Measurements from ENCODE around the gene ISYNA1. TPM values are rescaled to one million over a fixed set of nuclear protein-coding genes. Genes with fewer than 3 reads are reported as not detected.
A peak's percentile ranks its signal among the peaks of the same experiment; 100 is the strongest.

The ISYNA1 gene
- polyA plus RNA-seq, 2 of the 4 experiments (the other 2 are of a cell fraction) = 18.0 to 60.7 TPM

DNA sequence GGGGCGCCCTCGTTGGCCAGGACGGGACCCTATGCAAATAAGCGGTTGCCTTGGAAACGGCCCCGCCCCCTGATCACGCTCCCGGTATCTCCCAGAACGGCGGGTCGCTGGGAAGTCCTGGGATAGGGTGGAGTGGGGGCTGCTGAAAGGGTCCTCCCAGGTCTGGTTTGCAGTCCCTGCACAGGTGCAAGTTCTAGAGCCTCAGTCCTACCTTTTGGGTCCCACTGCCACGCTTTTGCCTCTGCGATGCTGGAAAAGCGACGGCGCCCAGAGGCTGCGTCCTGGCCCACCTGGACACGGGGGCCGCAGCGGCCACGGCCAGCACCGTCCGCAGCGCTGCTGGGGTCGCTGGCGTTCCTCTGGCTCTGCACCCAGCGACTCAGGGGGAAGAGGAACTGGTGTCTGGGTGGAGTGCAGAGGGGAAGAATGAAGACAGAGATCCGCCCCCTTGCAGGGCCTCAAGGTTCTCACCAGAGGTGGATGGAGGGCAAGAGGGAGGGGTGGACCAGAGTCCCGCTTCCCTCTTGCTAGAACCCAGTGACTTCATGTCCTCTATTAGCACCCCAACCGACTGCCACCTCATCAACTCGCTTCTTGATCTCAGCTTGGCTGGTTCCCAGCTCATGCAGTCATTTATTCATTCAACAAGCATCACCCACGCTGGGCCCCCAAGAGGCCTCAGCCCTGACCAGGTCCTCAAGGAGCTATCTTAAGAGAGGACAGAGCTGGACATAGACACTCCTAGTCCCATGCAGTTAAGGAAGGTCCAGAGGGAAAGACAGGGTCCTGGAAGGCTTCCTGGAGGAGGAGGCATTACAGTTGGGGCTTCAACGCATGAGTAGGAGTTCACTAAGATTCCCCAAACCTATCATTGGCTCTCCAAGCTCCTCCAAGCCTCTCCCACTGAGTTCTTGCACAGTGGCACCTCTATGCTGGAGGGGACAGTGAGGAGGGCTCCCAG, 40.4 kb downstream of the ISYNA1 start, which contains the start of gene LRRC25:
Gene LRRC25 (minus strand): TSS at position 381 of the 961 bp plus-strand sequence. CDS start 659 bp downstream, outside the sequence.
- peaks cover 31% of the 10 kb centered on the region for H3K4me1 ChIP-seq
- no peak within 1 kb of the TSS for H3K4me2 ChIP-seq
- H3K27ac ChIP-seq = peak within 1 kb of the TSS in 1 of 2 experiments; percentile 91; a peak in 3 of 6 replicates
- TF ChIP-seq ZFP36 (IDR thresholded peaks at IDR 0.05; ENCODE audit: borderline replicate concordance, partially characterized antibody) (peak; percentile 92), RARB (CRISPR knock-in tag; IDR thresholded peaks at IDR 0.05) (no peak), CEBPB (IDR thresholded peaks at IDR 0.05) (no peak), MAFK (IDR thresholded peaks at IDR 0.05; ENCODE audit: partially characterized antibody) (no peak), CHD4 (IDR thresholded peaks at IDR 0.05; ENCODE audit: borderline replicate concordance) (no peak), GATA3 (IDR thresholded peaks at IDR 0.05; ENCODE audit: borderline replicate concordance) (no peak)
- WGBS (ENCODE audit: missing lambda C conversion rate) = 67% methylated on average over 26 of the region's 33 CpGs
- no peak for FAIRE-seq
- ChIA-PET CTCF (interaction anchor here (1.2 to 7.5 kb wide), 5 partner anchors 10 to 64 kb away, joined by 3 to 85 read pairs (median 8); no protein-coding TSS in a partner anchor), POLR2A (no interaction called here)
- no peak within 1 kb of the TSS for H3K4me3 ChIP-seq
- no peaks in the 10 kb centered on the region for H3K9me3 ChIP-seq
- no peak for DNase-seq (ENCODE audit: low read depth in 1 of 2, low spot score in 1 of 2)
- ATAC-seq = no peak

GRCh38 chr19:18396471-18397241, 41.3 kb downstream of the ISYNA1 start:
- H3K9me3 ChIP-seq = no peaks in the 10 kb centered on the region
- FAIRE-seq (no peak), DNase-seq (ENCODE audit: low read depth in 1 of 2, low spot score in 1 of 2) (no peak), ATAC-seq (no peak)
- WGBS (ENCODE audit: missing lambda C conversion rate) = 83% methylated on average over 26 of the region's 37 CpGs
- H3K4me1 ChIP-seq = peaks cover 22% of the 10 kb centered on the region
- H3K4me2 ChIP-seq = no peak overlapping the region
- no peak overlapping the region for H3K4me3 ChIP-seq
- H3K27ac ChIP-seq = 0 out of 6 replicates have a peak overlapping the region, but pooled peaks of 1 of the 2 experiments have one; percentile 33
- CTCF ChIA-PET = interaction anchor here (0.9 to 7.5 kb wide), 6 partner anchors 9 to 68 kb away, joined by 3 to 85 read pairs (median 6); no protein-coding TSS in a partner anchor
- TF ChIP-seq HEYL (CRISPR knock-in tag; IDR thresholded peaks at IDR 0.05) = no peak
- TF ChIP-seq HMGXB4 (CRISPR knock-in tag; IDR thresholded peaks at IDR 0.05; ENCODE audit: borderline replicate concordance) = no peak
- TF ChIP-seq NFE2L2 (conservative IDR thresholded peaks at IDR 0.05; ENCODE audit: low read length) = no peak
- TF ChIP-seq MAZ (IDR thresholded peaks at IDR 0.05; ENCODE audit: borderline replicate concordance, low read depth, low read length) = no peak
- no peak for TF ChIP-seq MYC (IDR thresholded peaks at IDR 0.05; ENCODE audit: borderline replicate concordance, low read length)
- no peak for TF ChIP-seq CBX2 (IDR thresholded peaks at IDR 0.05; ENCODE audit: borderline replicate concordance, low read depth)
- TF ChIP-seq, protein P1, sequence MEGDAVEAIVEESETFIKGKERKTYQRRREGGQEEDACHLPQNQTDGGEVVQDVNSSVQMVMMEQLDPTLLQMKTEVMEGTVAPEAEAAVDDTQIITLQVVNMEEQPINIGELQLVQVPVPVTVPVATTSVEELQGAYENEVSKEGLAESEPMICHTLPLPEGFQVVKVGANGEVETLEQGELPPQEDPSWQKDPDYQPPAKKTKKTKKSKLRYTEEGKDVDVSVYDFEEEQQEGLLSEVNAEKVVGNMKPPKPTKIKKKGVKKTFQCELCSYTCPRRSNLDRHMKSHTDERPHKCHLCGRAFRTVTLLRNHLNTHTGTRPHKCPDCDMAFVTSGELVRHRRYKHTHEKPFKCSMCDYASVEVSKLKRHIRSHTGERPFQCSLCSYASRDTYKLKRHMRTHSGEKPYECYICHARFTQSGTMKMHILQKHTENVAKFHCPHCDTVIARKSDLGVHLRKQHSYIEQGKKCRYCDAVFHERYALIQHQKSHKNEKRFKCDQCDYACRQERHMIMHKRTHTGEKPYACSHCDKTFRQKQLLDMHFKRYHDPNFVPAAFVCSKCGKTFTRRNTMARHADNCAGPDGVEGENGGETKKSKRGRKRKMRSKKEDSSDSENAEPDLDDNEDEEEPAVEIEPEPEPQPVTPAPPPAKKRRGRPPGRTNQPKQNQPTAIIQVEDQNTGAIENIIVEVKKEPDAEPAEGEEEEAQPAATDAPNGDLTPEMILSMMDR (IDR thresholded peaks at IDR 0.05) = no peak
- POLR2A ChIA-PET = interaction anchor here (0.7 kb wide), 1 partner anchor 11 kb away, joined by 3 read pairs; the partner anchor contains the start of gene GDF15

DNA sequence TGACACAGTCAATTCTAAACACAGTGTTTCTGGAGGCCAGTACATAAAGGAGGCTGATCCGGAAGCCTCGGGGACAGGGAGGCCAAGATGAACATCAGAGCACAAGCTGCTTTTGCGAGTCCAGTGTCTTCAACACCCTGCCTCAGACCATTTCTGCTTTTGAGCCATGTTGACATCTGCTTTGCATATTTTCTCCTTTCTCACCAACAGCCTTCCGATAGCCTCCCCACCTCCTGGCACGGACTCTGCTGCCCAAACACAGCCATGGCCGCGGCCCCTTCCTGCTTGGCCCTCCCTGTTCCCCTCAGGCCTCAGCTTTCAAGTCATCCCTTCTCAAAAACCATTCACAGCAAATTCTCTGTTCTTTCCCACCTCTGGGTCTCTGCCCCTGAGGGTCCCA, 44.1 kb downstream of the ISYNA1 start:
- Histone ChIP-seq H3K9me3 (no peaks in the 10 kb centered on the region), H3K4me3 (no peak overlapping the region), H3K4me2 (no peak overlapping the region), H3K27ac (no peak overlapping the region), H3K4me1 (peaks cover 14% of the 10 kb centered on the region)
- FAIRE-seq (no peak), ATAC-seq (no peak), DNase-seq (ENCODE audit: low read depth in 1 of 2, low spot score in 1 of 2) (no peak)
- CTCF ChIA-PET = interaction anchor here (1.2 to 7.5 kb wide), 2 partner anchors 19 to 65 kb away, joined by 3 to 75 read pairs; no protein-coding TSS in a partner anchor
- TF ChIP-seq EP300 (IDR thresholded peaks at IDR 0.05) (no peak), RNF2 (IDR thresholded peaks at IDR 0.05; ENCODE audit: borderline replicate concordance, low read depth) (no peak), RFX5 (IDR thresholded peaks at IDR 0.05) (no peak), MAFK (IDR thresholded peaks at IDR 0.05; ENCODE audit: partially characterized antibody) (no peak), POLR2A (IDR thresholded peaks at IDR 0.05; ENCODE audit: low read length) (no peak), SREBF2 (IDR thresholded peaks at IDR 0.05) (no peak), ESRRA (IDR thresholded peaks at IDR 0.05; ENCODE audit: borderline replicate concordance, low read length) (no peak), FOSB (CRISPR knock-in tag; IDR thresholded peaks at IDR 0.05) (no peak), HOXB13 (CRISPR knock-in tag; IDR thresholded peaks at IDR 0.05; ENCODE audit: low read depth) (no peak)
- TF ChIP-seq, protein P2, sequence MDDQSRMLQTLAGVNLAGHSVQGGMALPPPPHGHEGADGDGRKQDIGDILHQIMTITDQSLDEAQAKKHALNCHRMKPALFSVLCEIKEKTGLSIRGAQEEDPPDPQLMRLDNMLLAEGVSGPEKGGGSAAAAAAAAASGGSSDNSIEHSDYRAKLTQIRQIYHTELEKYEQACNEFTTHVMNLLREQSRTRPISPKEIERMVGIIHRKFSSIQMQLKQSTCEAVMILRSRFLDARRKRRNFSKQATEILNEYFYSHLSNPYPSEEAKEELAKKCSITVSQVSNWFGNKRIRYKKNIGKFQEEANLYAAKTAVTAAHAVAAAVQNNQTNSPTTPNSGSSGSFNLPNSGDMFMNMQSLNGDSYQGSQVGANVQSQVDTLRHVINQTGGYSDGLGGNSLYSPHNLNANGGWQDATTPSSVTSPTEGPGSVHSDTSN (IDR thresholded peaks at IDR 0.05) = no peak
- POLR2A ChIA-PET = no interaction called here
- WGBS (ENCODE audit: missing lambda C conversion rate) = 91% methylated on average over 7 of the region's 7 CpGs
